IPS-18a (cell line): ENCODE data around the gene PORCN.
"Not testable (repeated sequence)": the region's sequence is repeated elsewhere in the genome, so short reads cannot be mapped to it uniquely, and the experiment has no call there.

ENCODE experiments used
- H3K27ac ChIP-seq: one replicate; pipeline ENCODE4 v1.5.1; 2013; ENCODE audit warnings: low read length
- H3K27me3 ChIP-seq: one replicate; pipeline ENCODE4 v1.6.1; 2013; ENCODE audit warnings: mild to moderate bottlenecking, low read length; ENCODE audit not compliant: control insufficient read depth, insufficient read depth
- H3K36me3 ChIP-seq: one replicate; pipeline ENCODE4 v1.6.1; 2013; ENCODE audit warnings: low read depth, low read length; ENCODE audit not compliant: control insufficient read depth
- H3K4me1 ChIP-seq: one replicate; pipeline ENCODE4 v1.6.1; 2013; ENCODE audit warnings: low read depth, low read length; ENCODE audit not compliant: control insufficient read depth
- H3K4me3 ChIP-seq: one replicate; pipeline ENCODE4 v1.5.1; 2013; ENCODE audit warnings: low read length
- H3K9ac ChIP-seq: one replicate; pipeline ENCODE4 v1.6.1; 2013; ENCODE audit warnings: mild to moderate bottlenecking, low read length, moderate library complexity
- H3K9me3 ChIP-seq: one replicate; pipeline ENCODE4 v1.6.1; 2013; ENCODE audit warnings: low read depth, low read length; ENCODE audit not compliant: control insufficient read depth

Gene PORCN

GRCh38 chrX:48525853-48526252, 17.1 kb downstream of the PORCN start:
- not testable (repeated sequence) for H3K9ac ChIP-seq, H3K27me3 ChIP-seq, H3K27ac ChIP-seq, H3K9me3 ChIP-seq, H3K4me3 ChIP-seq, H3K4me1 ChIP-seq
- H3K36me3 ChIP-seq = peaks cover 20% of the 10 kb centered on the region

- Histone ChIP-seq H3K4me3 (no peak overlapping the region), H3K36me3 (peaks cover 11% of the 10 kb centered on the region), H3K27me3 (no peaks in the 10 kb centered on the region), H3K27ac (no peak overlapping the region), H3K9me3 (peaks cover 6% of the 10 kb centered on the region), H3K4me1 (no peaks in the 10 kb centered on the region), H3K9ac (no peak overlapping the region)
Observed at GRCh38 chrX:48530736-48531135, 21.9 kb downstream of the PORCN start.

GRCh38 chrX:48531358-48531959, 22.7 kb downstream of the PORCN start:
- no peak overlapping the region for H3K4me3 ChIP-seq
- H3K9ac ChIP-seq = no peak overlapping the region
- peaks cover 6% of the 10 kb centered on the region for H3K9me3 ChIP-seq
- H3K27ac ChIP-seq = no peak overlapping the region
- H3K4me1 ChIP-seq = no peaks in the 10 kb centered on the region
- peaks cover 11% of the 10 kb centered on the region for H3K36me3 ChIP-seq
- H3K27me3 ChIP-seq = no peaks in the 10 kb centered on the region

- Histone ChIP-seq H3K4me3 (no peak overlapping the region), H3K9ac (no peak overlapping the region)
Observed at GRCh38 chrX:48532161-48532560, 23.4 kb downstream of the PORCN start.

GRCh38 chrX:48533165-48533564, 24.4 kb downstream of the PORCN start:
- Histone ChIP-seq H3K27ac (no peak overlapping the region), H3K27me3 (no peaks in the 10 kb centered on the region), H3K9me3 (peaks cover 6% of the 10 kb centered on the region), H3K36me3 (peaks cover 5% of the 10 kb centered on the region), H3K9ac (no peak overlapping the region), H3K4me1 (no peaks in the 10 kb centered on the region), H3K4me3 (no peak overlapping the region)

More at GRCh38 chrX:48532161-48532560, 23.4 kb downstream of the PORCN start:
- Histone ChIP-seq H3K27ac (no peak overlapping the region), H3K27me3 (no peaks in the 10 kb centered on the region), H3K4me1 (no peaks in the 10 kb centered on the region), H3K36me3 (peaks cover 8% of the 10 kb centered on the region), H3K9me3 (peaks cover 6% of the 10 kb centered on the region)

GRCh38 chrX:48538641-48539344, 30.0 kb downstream of the PORCN start:
- Histone ChIP-seq H3K4me3 (no peak overlapping the region), H3K9ac (no peak overlapping the region), H3K9me3 (peaks cover 8% of the 10 kb centered on the region), H3K36me3 (no peaks in the 10 kb centered on the region), H3K27me3 (no peaks in the 10 kb centered on the region), H3K27ac (no peak overlapping the region), H3K4me1 (no peaks in the 10 kb centered on the region)

- Histone ChIP-seq H3K9ac (no peak within 1 kb of the TSS), H3K4me1 (no peaks in the 10 kb centered on the region), H3K27me3 (no peaks in the 10 kb centered on the region), H3K9me3 (peaks cover 8% of the 10 kb centered on the region), H3K36me3 (no peaks in the 10 kb centered on the region), H3K4me3 (peak within 1 kb of the TSS; percentile 67), H3K27ac (no peak within 1 kb of the TSS)
Observed at GRCh38 chrX:48539345-48540027, 30.7 kb downstream of the PORCN start, which contains the start of gene TBC1D25. TSS of gene TBC1D25 (plus strand) at chrX:48539714. CDS start at chrX:48539798, 84 bp downstream.

- Histone ChIP-seq H3K4me1 (no peaks in the 10 kb centered on the region), H3K4me3 (peak overlapping the region; percentile 67), H3K36me3 (no peaks in the 10 kb centered on the region), H3K9ac (no peak overlapping the region), H3K9me3 (peaks cover 8% of the 10 kb centered on the region), H3K27ac (no peak overlapping the region), H3K27me3 (no peaks in the 10 kb centered on the region)
Observed at GRCh38 chrX:48540028-48540375, 31.2 kb downstream of the PORCN start.

- H3K27me3 ChIP-seq = no peaks in the 10 kb centered on the region
- no peaks in the 10 kb centered on the region for H3K4me1 ChIP-seq
- H3K4me3 ChIP-seq = peak overlapping the region; percentile 67
- H3K9ac ChIP-seq = no peak overlapping the region
- no peak overlapping the region for H3K27ac ChIP-seq
- no peaks in the 10 kb centered on the region for H3K36me3 ChIP-seq
- peaks cover 8% of the 10 kb centered on the region for H3K9me3 ChIP-seq
Observed at GRCh38 chrX:48540480-48540879, 31.7 kb downstream of the PORCN start.

GRCh38 chrX:48541140-48541814, 32.5 kb downstream of the PORCN start:
- Histone ChIP-seq H3K4me3 (no peak overlapping the region), H3K27me3 (no peaks in the 10 kb centered on the region), H3K27ac (no peak overlapping the region), H3K4me1 (no peaks in the 10 kb centered on the region), H3K36me3 (no peaks in the 10 kb centered on the region), H3K9ac (no peak overlapping the region), H3K9me3 (peaks cover 8% of the 10 kb centered on the region)

GRCh38 chrX:48548871-48549270, 40.1 kb downstream of the PORCN start:
- Histone ChIP-seq H3K9me3 (no peaks in the 10 kb centered on the region), H3K27ac (no peak overlapping the region), H3K27me3 (no peaks in the 10 kb centered on the region), H3K4me1 (no peaks in the 10 kb centered on the region), H3K9ac (no peak overlapping the region), H3K36me3 (no peaks in the 10 kb centered on the region), H3K4me3 (no peak overlapping the region)
